Spleen (tissue), 11 donors: ENCODE results near the gene TRAF5. TPM values are rescaled to one million over a fixed set of nuclear protein-coding genes. Genes with fewer than 3 reads are reported as not detected.

ENCODE experiments used
- DNase-seq: peaks from one replicate; pipeline ENCODE4 v3.0.0-alpha.2; 2020
- H3K27ac ChIP-seq, 8 donors: fragments of 200-600 bp; sonication (generic) in 7 of 8; 1 replicate in 4 of 8; 2 replicates in 4 of 8; pipeline versions ENCODE4 v1.5.0 to v1.8.0; 2016 to 2021; ENCODE audit warnings: inconsistent platforms in 4 of 8, mild to moderate bottlenecking in 4 of 8, moderate library complexity in 1 of 8
- H3K27me3 ChIP-seq, 7 donors: fragments of 200-600 bp; sonication (generic) in 6 of 7; replicated peaks in 1 of 7; 1 replicate in 4 of 7; 2 replicates in 3 of 7; pipeline versions ENCODE4 v1.5.0 to v1.8.0; 2016 to 2021; ENCODE audit warnings: inconsistent platforms in 3 of 7, mild to moderate bottlenecking in 1 of 7
- H3K36me3 ChIP-seq, 6 donors: fragments of 200-600 bp; sonication (generic) in 5 of 6; 1 replicate in 4 of 6; 2 replicates in 2 of 6; pipeline versions ENCODE4 v1.5.0 to v1.8.0; 2016 to 2021; ENCODE audit warnings: inconsistent platforms in 2 of 6
- H3K4me1 ChIP-seq, 6 donors: fragments of 200-600 bp; sonication (generic) in 5 of 6; 1 replicate in 3 of 6; 2 replicates in 3 of 6; pipeline versions ENCODE4 v1.5.0 to v1.8.0; 2016 to 2021; ENCODE audit warnings: inconsistent platforms in 3 of 6
- H3K4me3 ChIP-seq, 8 donors: fragments of 200-600 bp; sonication (generic) in 7 of 8; 1 replicate in 4 of 8; 2 replicates in 4 of 8; pipeline versions ENCODE4 v1.5.0 to v1.8.0; 2016 to 2021; ENCODE audit warnings: inconsistent platforms in 4 of 8, mild to moderate bottlenecking in 4 of 8, moderate library complexity in 2 of 8
- H3K9me3 ChIP-seq, 8 donors: fragments of 200-600 bp; sonication (generic) in 7 of 8; 1 replicate in 4 of 8; 2 replicates in 4 of 8; pipeline versions ENCODE4 v1.5.0 to v1.8.0; 2016 to 2021; ENCODE audit warnings: inconsistent platforms in 4 of 8
- POLR2A ChIP-seq, 3 donors: fragments of 450-650 bp; IDR thresholded peaks; one replicate each; pipeline ENCODE4 v1.5.1; 2017; ENCODE audit warnings: antibody characterized with exemption in 3 of 3, mild to moderate bottlenecking in 1 of 3
- POLR2AphosphoS5 ChIP-seq, 3 donors: sonication (generic); formaldehyde crosslinking; IDR thresholded peaks; one replicate each; pipeline ENCODE4 v1.5.1; 2017; ENCODE audit warnings: antibody characterized with exemption in 3 of 3
- WGBS, 5 donors: extraction: QIAGEN DNeasy Blood & Tissue Kit in 3 of 5; methylation state at CpG; one replicate each; pipeline versions ENCODE4 v1.1.5 to v1.1.7; 2013 to 2018; 5-methylcytosine and 5-hydroxymethylcytosine counted together
- intact Hi-C: fragments of 100-400 bp; cut with DNase I; formaldehyde crosslinking; loops from one replicate; pipeline ENCODE4 v1.15.0; 2023; ENCODE audit warnings: low total_unique reads
- polyA plus RNA-seq, 3 donors: library from polyadenylated mRNA; stranded (reverse); fragments of 200-250 nt; gene quantifications; one replicate each; pipeline ENCODE4 v1.2.1, GENCODE V29; 2013
- total RNA-seq, 7 donors: library from RNA; depleted of rRNA in 3 of 7; stranded (reverse); fragments of >200 nt in 3 of 7; fragmentation: NEBNext Ultra II Directional in 4 of 7; extraction: Animal tissue kit (Norgen Biotek cat#: 25700) in 4 of 7; gene quantifications; one replicate each; pipeline versions ENCODE4 v1.1.0 to v1.2.1, GENCODE V29; 2016 to 2021
- TF ChIP-seq, protein P1 (sequence below), 11 experiments: fragments of 200-600 bp in 7 of 11; fragments of 450-650 bp in 4 of 11; sonication (generic) in 4 of 11; IDR thresholded peaks in 8 of 11; conservative IDR thresholded peaks in 3 of 11; 1 replicate in 7 of 11; 2 replicates in 4 of 11; pipeline versions ENCODE4 v1.4.0 to v1.8.0; 2016 to 2021; ENCODE audit warnings: antibody characterized with exemption in 11 of 11, inconsistent platforms in 4 of 11, mild to moderate bottlenecking in 1 of 11
- donor health status: healthy with polysubstance abuse.
- donor health status: DM: no; HTN: no; CAD: no; lungs with moderate emphysema.
- donor health status: DM: no; HTN: no; CAD: no.
- donor health status: Bipolar disorder and iron deficiency.
- donor health status: healthy.
- donor health status: DM: no; HTN: no; CAD: no.
- donor health status: DM: yes; HTN: yes; CAD: no.

Gene TRAF5
- total and polyA plus RNA-seq, 10 donors, result 34.9 to 69.6 (median 53.4) TPM

DNA sequence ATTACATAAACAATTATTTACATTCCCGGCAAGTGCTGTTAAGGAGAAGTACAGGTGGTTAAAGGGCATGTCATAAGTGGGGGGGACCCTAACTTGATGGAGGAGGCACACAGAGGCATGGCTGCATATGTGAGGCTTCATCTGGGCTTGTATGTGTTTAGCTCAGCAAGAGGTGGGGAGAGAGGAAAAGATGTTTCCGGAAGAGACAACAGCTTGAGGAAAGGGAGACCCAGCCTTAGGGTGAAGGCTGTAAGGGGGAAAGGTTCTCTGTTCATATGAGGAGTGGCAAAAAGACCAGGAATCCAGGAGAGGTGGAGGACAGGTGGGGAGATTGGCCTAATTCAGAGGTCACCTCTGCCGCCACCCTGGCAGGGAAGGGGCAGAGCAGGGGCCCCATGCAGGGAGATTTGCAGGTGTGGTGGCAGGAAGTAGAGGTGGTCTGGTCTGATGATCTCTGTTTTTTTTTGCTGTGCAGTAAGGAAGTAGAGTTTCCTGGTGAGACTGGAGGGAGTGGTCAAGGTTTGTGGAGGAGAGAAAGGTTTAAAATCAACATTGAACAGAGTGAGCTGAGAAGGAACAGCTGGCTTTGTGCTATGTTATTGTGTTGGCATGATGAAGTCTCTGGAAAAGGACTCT lies 9.0 kb downstream of the TRAF5 start:
- Histone ChIP-seq H3K9me3 (no peaks in the 10 kb centered on the region), H3K4me1 (peaks cover 42 to 100% (median 97%) of the 10 kb centered on the region in 6 donors), H3K4me3 (peak overlapping the region in 4 of 8 donors; percentile 2 to 43 (median 4)), H3K27me3 (no peaks in the 10 kb centered on the region), H3K36me3 (peaks cover 0 to 13% (median 0%) of the 10 kb centered on the region in 6 donors), H3K27ac (peak overlapping the region; percentile 51 to 96 (median 79))
- peak; percentile 87 for DNase-seq
- WGBS, 5 donors, result 22 to 35% (median 32%) methylated on average over 3 of the region's 3 CpGs
- TF ChIP-seq POLR2AphosphoS5 (IDR thresholded peaks at IDR 0.05) (peak in 2 of 3 donors; percentile 60 to 68), POLR2A (IDR thresholded peaks at IDR 0.05) (no peak)
- intact Hi-C loops, result loop anchor here (10.0 kb wide), 1 partner anchor 49 kb away; no protein-coding TSS in a partner anchor

DNA sequence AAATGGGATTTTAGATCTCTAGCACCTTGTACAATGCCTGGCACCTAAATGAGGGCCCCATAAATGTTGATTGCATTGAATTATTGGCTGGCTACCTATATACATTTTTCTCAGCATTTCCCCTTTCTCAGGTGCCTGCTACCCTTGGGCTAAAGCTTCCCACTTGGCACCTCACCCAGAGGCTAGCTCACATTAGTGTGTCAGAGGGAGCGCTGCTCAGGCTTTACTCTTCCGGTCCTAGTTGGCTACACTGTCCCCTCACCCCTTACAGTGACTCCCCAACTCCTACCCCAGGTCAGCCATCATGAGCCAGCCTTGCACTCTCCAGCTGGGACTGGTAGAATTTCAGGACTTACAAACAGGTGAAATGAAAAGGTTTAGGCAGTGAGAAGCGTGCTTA lies 9.5 kb downstream of the TRAF5 start:
- no peaks in the 10 kb centered on the region for H3K27me3 ChIP-seq
- peaks cover 0 to 12% (median 0%) of the 10 kb centered on the region in 6 donors for H3K36me3 ChIP-seq
- peak; percentile 70 for DNase-seq
- peak overlapping the region in 4 of 8 donors; percentile 2 to 43 (median 4) for H3K4me3 ChIP-seq
- peaks cover 39 to 100% (median 97%) of the 10 kb centered on the region in 6 donors for H3K4me1 ChIP-seq
- 41 to 78% (median 73%) methylated on average over 3 of the region's 3 CpGs for WGBS, 5 donors
- no peaks in the 10 kb centered on the region for H3K9me3 ChIP-seq
- peak overlapping the region; percentile 51 to 96 (median 79) for H3K27ac ChIP-seq
- TF ChIP-seq, protein P1, sequence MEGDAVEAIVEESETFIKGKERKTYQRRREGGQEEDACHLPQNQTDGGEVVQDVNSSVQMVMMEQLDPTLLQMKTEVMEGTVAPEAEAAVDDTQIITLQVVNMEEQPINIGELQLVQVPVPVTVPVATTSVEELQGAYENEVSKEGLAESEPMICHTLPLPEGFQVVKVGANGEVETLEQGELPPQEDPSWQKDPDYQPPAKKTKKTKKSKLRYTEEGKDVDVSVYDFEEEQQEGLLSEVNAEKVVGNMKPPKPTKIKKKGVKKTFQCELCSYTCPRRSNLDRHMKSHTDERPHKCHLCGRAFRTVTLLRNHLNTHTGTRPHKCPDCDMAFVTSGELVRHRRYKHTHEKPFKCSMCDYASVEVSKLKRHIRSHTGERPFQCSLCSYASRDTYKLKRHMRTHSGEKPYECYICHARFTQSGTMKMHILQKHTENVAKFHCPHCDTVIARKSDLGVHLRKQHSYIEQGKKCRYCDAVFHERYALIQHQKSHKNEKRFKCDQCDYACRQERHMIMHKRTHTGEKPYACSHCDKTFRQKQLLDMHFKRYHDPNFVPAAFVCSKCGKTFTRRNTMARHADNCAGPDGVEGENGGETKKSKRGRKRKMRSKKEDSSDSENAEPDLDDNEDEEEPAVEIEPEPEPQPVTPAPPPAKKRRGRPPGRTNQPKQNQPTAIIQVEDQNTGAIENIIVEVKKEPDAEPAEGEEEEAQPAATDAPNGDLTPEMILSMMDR (IDR thresholded peaks at IDR 0.05 in 8 of 11, conservative IDR thresholded peaks at IDR 0.05 in 3 of 11), result no peak
- TF ChIP-seq POLR2AphosphoS5 (IDR thresholded peaks at IDR 0.05) (no peak), POLR2A (IDR thresholded peaks at IDR 0.05) (no peak)
- intact Hi-C loops, result loop anchor here (10.0 kb wide), 1 partner anchor 49 kb away; no protein-coding TSS in a partner anchor

DNA sequence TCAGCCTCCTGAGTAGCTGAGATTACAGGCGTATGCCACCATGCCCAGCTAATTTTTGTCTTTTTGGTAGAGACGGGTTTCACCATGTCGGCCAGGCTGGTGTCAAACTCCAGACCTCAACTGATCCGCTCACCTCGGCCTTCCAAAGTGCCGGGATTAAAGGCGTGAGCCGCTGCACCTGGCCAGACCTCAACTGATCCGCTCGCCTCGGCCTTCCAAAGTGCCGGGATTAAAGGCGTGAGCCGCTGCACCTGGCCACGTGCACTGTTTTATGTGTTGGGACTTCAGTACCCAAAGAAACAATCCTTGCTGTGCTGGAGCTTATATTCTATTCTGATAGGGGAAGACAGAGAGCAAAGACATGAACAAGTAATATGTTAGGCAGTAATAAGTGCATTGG lies 10.1 kb downstream of the TRAF5 start:
- peaks cover 37 to 100% (median 97%) of the 10 kb centered on the region in 6 donors for H3K4me1 ChIP-seq
- DNase-seq, result no peak
- intact Hi-C loops, result loop anchor here (10.0 kb wide), 1 partner anchor 48 kb away; no protein-coding TSS in a partner anchor
- peak overlapping the region in 7 of 8 donors; percentile 59 to 96 (median 89) for H3K27ac ChIP-seq
- 95 to 96% (median 96%) methylated on average over 15 of the region's 15 CpGs for WGBS, 5 donors
- no peaks in the 10 kb centered on the region for H3K9me3 ChIP-seq
- peaks cover 0 to 12% (median 0%) of the 10 kb centered on the region in 6 donors for H3K36me3 ChIP-seq
- H3K4me3 ChIP-seq, result peak overlapping the region in 1 of 8 donors; percentile 43
- TF ChIP-seq POLR2AphosphoS5 (IDR thresholded peaks at IDR 0.05), result no peak
- no peak for TF ChIP-seq POLR2A (IDR thresholded peaks at IDR 0.05)
- TF ChIP-seq, protein P1 (IDR thresholded peaks at IDR 0.05 in 8 of 11, conservative IDR thresholded peaks at IDR 0.05 in 3 of 11), result no peak
- no peaks in the 10 kb centered on the region for H3K27me3 ChIP-seq

DNA sequence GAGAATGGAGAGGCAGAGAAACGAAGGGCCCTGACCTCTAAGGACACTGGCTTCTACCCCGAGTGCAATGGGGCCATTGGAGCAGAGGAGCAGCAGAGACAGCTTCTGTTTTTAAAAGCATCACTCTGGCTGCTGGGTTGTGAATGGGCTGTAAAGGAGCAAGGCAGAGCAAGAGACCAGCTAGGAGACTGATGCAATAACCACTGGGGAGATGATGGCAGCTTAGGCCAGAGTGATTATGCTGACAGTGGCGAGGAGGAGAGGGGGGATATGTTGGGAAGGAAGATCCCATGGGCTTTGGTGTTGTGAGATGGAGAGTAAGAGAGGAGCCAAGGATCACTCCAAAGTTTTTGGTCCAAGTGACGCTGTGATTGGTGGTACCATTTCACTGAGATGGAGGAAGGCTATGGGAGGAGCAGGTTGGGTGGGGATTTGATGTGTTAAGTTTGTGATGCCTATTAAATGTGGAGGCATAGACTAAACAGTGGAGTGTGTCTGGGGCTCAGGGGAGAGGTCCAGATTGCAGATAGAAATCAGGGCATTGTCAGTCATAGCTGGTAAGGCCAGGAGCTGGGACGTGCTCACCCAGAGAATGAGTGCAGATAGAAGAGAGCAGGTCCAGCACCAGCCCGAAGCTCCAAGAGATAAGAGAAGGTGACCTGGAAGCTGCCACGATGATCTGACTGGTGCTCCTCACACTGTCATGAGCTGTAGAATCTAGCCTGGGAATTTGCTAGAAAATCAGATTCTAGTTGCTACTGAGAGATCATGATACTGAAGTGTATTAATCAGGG lies 11.0 kb downstream of the TRAF5 start:
- H3K4me3 ChIP-seq, result no peak overlapping the region
- peak overlapping the region in 6 of 8 donors; percentile 32 to 96 (median 91) for H3K27ac ChIP-seq
- TF ChIP-seq POLR2AphosphoS5 (IDR thresholded peaks at IDR 0.05), result no peak
- H3K27me3 ChIP-seq, result no peaks in the 10 kb centered on the region
- intact Hi-C loops, result loop anchor here (10.0 kb wide), 1 partner anchor 47 kb away; no protein-coding TSS in a partner anchor
- no peaks in the 10 kb centered on the region for H3K9me3 ChIP-seq
- WGBS, 5 donors, result 85 to 90% (median 86%) methylated on average over 7 of the region's 7 CpGs
- peaks cover 0 to 12% (median 0%) of the 10 kb centered on the region in 6 donors for H3K36me3 ChIP-seq
- DNase-seq, result no peak
- H3K4me1 ChIP-seq, result peaks cover 32 to 100% (median 93%) of the 10 kb centered on the region in 6 donors
